HEK293T (cell line): ENCODE measurements around the gene HHAT.

Experiments
- CTCF ChIA-PET: fragments of 350-600 bp; formaldehyde crosslinking; extraction: SDS; loops from one replicate; lab custom pipeline; 2021; ENCODE audit warnings: antibody characterized with exemption, inconsistent platforms; lab: Yijun Ruan, JAX
- POLR2A ChIA-PET: fragments of 350-600 bp; formaldehyde crosslinking; extraction: SDS; loops from one replicate; lab custom pipeline; 2020; ENCODE audit warnings: antibody characterized with exemption, inconsistent platforms; lab: Yijun Ruan, JAX
- DNase-seq: peaks from one replicate; pipeline ENCODE4 v3.0.0; 2012; ENCODE audit warnings: mixed read lengths; ENCODE audit errors: extremely low spot score
- ARNT ChIP-seq: fragments of 450-650 bp; IDR thresholded peaks from 2 replicates; pipeline ENCODE4 v1.6.1; 2017; ENCODE audit warnings: mild to moderate bottlenecking
- BHLHE40 ChIP-seq: fragments of 450-650 bp; IDR thresholded peaks from 2 replicates; pipeline ENCODE4 v1.6.1; 2016; ENCODE audit warnings: mild to moderate bottlenecking, moderate library complexity, borderline replicate concordance
- CTBP1 ChIP-seq: fragments of 450-650 bp; IDR thresholded peaks from 2 replicates; pipeline ENCODE4 v1.6.1; 2016; ENCODE audit warnings: borderline replicate concordance
- ELF4 ChIP-seq: fragments of 450-650 bp; IDR thresholded peaks from 2 replicates; pipeline ENCODE4 v1.6.1; 2017; ENCODE audit warnings: antibody characterized with exemption
- FOXA1 ChIP-seq: fragments of 450-650 bp; IDR thresholded peaks from 2 replicates; pipeline ENCODE4 v1.6.1; 2016; ENCODE audit warnings: mild to moderate bottlenecking
- FOXK2 ChIP-seq: fragments of 450-650 bp; IDR thresholded peaks from 2 replicates; pipeline ENCODE4 v1.6.1; 2016; ENCODE audit warnings: mild to moderate bottlenecking
- FOXM1 ChIP-seq: fragments of 450-650 bp; IDR thresholded peaks from 2 replicates; pipeline ENCODE4 v1.6.1; 2017; ENCODE audit warnings: mild to moderate bottlenecking, borderline replicate concordance
- HDGF ChIP-seq: fragments of 450-650 bp; IDR thresholded peaks from 2 replicates; pipeline ENCODE4 v1.6.1; 2017; ENCODE audit warnings: antibody characterized with exemption, borderline replicate concordance
- L3MBTL2 ChIP-seq: fragments of 450-650 bp; conservative IDR thresholded peaks from 2 replicates; pipeline ENCODE4 v1.6.1; 2016; ENCODE audit warnings: mild to moderate bottlenecking
- LEF1 ChIP-seq: fragments of 450-650 bp; IDR thresholded peaks from 2 replicates; pipeline ENCODE4 v1.6.1; 2017; ENCODE audit warnings: mild to moderate bottlenecking, borderline replicate concordance
- NFRKB ChIP-seq: fragments of 450-650 bp; IDR thresholded peaks from 2 replicates; pipeline ENCODE4 v1.6.1; 2016; ENCODE audit warnings: mild to moderate bottlenecking, moderate library complexity
- SP1 ChIP-seq: fragments of 450-650 bp; IDR thresholded peaks from 2 replicates; pipeline ENCODE4 v1.6.1; 2017
- SUZ12 ChIP-seq: fragments of 450-650 bp; IDR thresholded peaks from 2 replicates; pipeline ENCODE4 v1.6.1; 2016; ENCODE audit warnings: mild to moderate bottlenecking
- TARDBP ChIP-seq: fragments of 450-650 bp; IDR thresholded peaks from 2 replicates; pipeline ENCODE4 v1.6.1; 2016
- ZNF384 ChIP-seq: fragments of 450-650 bp; IDR thresholded peaks from 2 replicates; pipeline ENCODE4 v1.6.1; 2016
- TF ChIP-seq, protein P1 (sequence below): fragments of 450-650 bp; IDR thresholded peaks from 2 replicates; pipeline ENCODE4 v1.6.1; 2016

Gene HHAT

DNA sequence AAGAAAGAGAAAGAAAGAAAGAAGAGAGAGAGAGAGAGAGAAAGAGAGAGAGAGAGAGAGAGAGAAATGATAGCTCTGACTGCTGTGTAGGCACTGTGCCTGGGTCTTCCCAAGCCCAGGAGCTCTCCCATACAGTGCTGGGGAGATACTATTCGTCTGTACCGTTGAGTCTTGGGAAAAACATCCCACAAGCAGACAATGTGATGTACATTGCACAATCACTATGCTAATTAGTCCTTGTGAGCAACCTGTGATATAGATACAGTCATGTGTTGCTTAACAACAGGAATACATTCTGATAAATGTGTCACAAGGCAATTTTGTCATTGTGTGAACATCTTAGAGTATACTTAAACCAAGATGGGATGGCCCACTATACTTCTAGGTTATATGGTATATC, 381.0 kb downstream of the HHAT start:
- TF ChIP-seq LEF1 (no peak), TARDBP (no peak), BHLHE40 (no peak), HDGF (no peak), SUZ12 (no peak), ARNT (no peak), ELF4 (no peak), CTBP1 (no peak)
- TF ChIP-seq, protein P1, sequence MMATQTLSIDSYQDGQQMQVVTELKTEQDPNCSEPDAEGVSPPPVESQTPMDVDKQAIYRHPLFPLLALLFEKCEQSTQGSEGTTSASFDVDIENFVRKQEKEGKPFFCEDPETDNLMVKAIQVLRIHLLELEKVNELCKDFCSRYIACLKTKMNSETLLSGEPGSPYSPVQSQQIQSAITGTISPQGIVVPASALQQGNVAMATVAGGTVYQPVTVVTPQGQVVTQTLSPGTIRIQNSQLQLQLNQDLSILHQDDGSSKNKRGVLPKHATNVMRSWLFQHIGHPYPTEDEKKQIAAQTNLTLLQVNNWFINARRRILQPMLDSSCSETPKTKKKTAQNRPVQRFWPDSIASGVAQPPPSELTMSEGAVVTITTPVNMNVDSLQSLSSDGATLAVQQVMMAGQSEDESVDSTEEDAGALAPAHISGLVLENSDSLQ: no peak
- CTCF ChIA-PET: no interaction called here
- POLR2A ChIA-PET: no interaction called here
- DNase-seq: no peak

DNA sequence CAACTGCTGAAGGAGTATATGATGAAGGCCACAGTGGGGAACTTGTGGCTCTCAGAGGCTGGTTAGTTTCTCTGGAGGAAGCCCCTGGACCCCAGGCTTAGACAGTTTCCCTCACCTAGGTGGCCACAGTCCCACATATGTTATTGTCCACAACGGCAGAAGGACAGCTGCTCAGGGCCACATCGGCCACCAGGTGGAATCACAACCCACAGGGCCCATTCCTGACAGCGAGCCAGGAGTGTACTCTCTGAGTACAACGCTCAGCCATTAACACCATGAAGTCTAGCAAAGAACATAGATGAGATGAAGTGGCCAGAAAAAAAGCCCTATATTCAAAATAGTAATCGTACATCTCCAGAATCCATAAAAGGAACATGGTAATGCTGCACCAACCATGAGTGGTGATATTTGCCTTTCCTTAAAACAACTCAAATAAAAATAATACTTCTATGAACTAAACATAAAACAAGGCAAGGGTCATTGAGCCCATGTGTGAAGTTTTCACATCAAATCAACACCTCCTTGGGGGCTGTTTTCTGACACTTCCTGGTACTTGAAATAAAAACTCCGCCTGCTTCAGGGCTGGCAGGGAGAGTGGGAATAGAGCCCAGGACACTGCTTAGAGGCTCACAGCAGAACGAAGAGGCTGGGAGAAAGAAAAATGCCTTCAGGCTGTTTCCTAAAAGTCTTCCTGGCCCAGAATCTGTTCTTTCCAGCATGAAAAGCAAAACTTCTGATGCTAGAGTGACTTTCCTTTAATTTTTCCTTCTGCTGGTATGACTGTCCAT, 383.3 kb downstream of the HHAT start:
- ChIA-PET CTCF (no interaction called here), POLR2A (no interaction called here)
- TF ChIP-seq BHLHE40 (no peak), FOXK2 (no peak), ARNT (no peak), SUZ12 (no peak), NFRKB (no peak), ELF4 (no peak), L3MBTL2 (no peak), SP1 (no peak), CTBP1 (no peak), ZNF384 (no peak), LEF1 (no peak), FOXA1 (no peak), HDGF (no peak), TARDBP (no peak), FOXM1 (no peak)
- TF ChIP-seq, protein P1: no peak
- DNase-seq: no peak

DNA sequence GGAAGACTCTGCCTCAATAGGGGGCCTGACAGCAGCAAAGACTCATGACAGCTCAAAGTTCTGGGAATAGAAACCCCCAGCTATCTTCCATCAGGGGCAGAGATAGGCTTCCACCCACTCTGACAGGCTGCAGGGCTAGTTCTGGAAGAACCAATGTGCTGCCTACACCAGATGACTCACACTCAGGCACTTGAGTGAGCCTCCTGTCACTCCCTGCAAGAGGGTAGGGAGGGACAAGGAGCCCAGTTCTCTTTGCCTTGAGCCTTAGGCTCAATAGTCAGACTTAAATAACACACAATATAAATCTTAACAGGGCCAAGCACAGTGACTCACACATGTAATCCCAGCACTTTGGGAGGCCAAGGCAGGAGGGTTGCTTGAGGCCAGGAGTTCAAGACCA, 386.4 kb downstream of the HHAT start:
- ChIA-PET POLR2A (no interaction called here), CTCF (interaction anchor here (0.6 kb wide), 1 partner anchor 208 kb away, joined by 3 read pairs; no protein-coding TSS in a partner anchor)
- no peak for DNase-seq
- TF ChIP-seq FOXA1 (no peak), LEF1 (no peak), L3MBTL2 (no peak), TARDBP (no peak), ELF4 (no peak), CTBP1 (no peak), BHLHE40 (no peak), SP1 (no peak), ZNF384 (no peak), SUZ12 (no peak), HDGF (no peak), FOXM1 (no peak), NFRKB (no peak), FOXK2 (no peak), ARNT (no peak)
- TF ChIP-seq, protein P1: no peak

DNA sequence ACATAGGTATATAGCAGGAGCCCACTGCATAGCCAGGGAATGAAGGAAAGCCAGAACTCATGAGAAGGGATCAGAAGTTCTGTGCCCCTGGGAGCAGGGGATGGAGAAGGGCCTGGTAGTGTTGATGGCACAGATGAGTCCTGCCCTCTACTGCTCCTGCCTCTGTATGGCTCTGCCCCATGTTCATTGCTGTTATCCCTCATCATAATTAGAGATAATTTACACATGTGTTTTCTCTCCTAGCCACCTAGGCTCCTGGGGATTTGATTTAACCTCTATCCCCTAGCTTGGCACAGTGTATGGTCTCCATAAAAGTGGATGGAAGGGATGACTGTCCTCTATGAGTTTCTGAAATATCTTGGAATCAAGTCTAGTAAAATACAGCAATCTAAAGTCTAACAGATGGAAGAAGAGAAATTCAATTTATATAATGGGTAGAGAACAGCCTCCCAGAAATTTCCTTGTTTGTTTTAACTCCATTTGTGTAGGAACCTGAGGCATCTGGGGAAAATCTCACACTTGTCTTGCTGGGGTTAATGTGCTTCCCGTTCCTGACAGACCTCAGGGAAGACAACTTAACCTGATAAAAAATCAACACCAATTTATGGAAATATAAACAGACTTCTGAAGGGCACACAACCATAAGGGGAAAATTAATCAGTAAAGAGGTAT, 393.8 kb downstream of the HHAT start:
- no peak for DNase-seq
- no peak for TF ChIP-seq L3MBTL2
- no peak for TF ChIP-seq FOXM1
- TF ChIP-seq SP1: no peak
- TF ChIP-seq BHLHE40: no peak
- TF ChIP-seq, protein P1: no peak
- ChIA-PET CTCF (no interaction called here), POLR2A (no interaction called here)

DNA sequence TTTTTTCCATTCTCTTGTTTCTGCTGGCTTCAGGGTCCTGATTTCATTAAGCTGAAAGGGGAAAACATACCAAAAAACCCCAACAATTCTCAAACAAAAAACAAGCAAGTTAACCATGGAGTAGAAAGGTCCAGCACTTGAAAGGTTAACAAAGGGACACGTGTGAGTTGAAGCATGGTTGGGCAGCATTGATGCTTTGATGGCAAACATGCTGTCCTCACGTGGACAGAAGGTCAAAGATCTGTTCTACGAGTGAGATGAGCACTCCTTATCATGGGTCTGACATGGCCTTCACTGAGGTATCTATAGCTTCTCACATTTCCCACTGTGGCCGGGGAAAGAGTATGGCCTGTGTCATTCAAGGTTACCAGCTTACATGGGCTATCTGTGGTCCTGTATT, 394.9 kb downstream of the HHAT start:
- no peak for TF ChIP-seq TARDBP
- TF ChIP-seq FOXM1: no peak
- no peak for TF ChIP-seq FOXA1
- no peak for TF ChIP-seq SUZ12
- TF ChIP-seq HDGF: no peak
- ChIA-PET CTCF (no interaction called here), POLR2A (no interaction called here)
- DNase-seq: no peak
